Vagina (tissue), 2 donors: ENCODE results near the gene TNRC6C. TPM values are rescaled to one million over a fixed set of nuclear protein-coding genes. Genes with fewer than 3 reads are reported as not detected.
A peak's percentile ranks its signal among the peaks of the same experiment; 100 is the strongest.

Source experiments
- DNase-seq, 2 donors: peaks; one replicate each; pipeline ENCODE4 v3.0.0-alpha.2; 2017; ENCODE audit errors: extremely low spot score in 2 of 2
- H3K27ac ChIP-seq: fragments of 200-600 bp; sonication (generic); one replicate; pipeline ENCODE4 v1.5.1; 2019
- H3K27me3 ChIP-seq: fragments of 200-600 bp; sonication (generic); one replicate; pipeline ENCODE4 v1.5.1; 2019
- H3K36me3 ChIP-seq, 2 donors: fragments of 200-600 bp; sonication (generic); one replicate each; pipeline ENCODE4 v1.5.1; 2017 to 2019
- H3K4me1 ChIP-seq: fragments of 200-600 bp; sonication (generic); one replicate; pipeline ENCODE4 v1.5.1; 2019
- H3K4me3 ChIP-seq, 2 donors: fragments of 200-600 bp; sonication (generic); 1 replicate in 1 of 2; 2 replicates in 1 of 2; pipeline ENCODE4 v1.5.1; 2016 to 2019
- H3K9me3 ChIP-seq: fragments of 200-600 bp; sonication (generic); one replicate; pipeline ENCODE4 v1.5.1; 2019
- POLR2A ChIP-seq, 2 donors: fragments of 450-650 bp; IDR thresholded peaks; one replicate each; pipeline ENCODE4 v1.6.1; 2017; ENCODE audit warnings: antibody characterized with exemption in 2 of 2, mild to moderate bottlenecking in 2 of 2, moderate library complexity in 2 of 2
- POLR2AphosphoS5 ChIP-seq, 2 donors: sonication (generic); formaldehyde crosslinking; IDR thresholded peaks; one replicate each; pipeline ENCODE4 v1.9.0; 2017; ENCODE audit warnings: antibody characterized with exemption in 2 of 2, mild to moderate bottlenecking in 2 of 2, low read depth in 1 of 2; ENCODE audit not compliant: insufficient read depth in 1 of 2
- intact Hi-C: fragments of 100-400 bp; cut with DNase I; formaldehyde crosslinking; loops from one replicate; pipeline ENCODE4 v1.15.1; 2023
- total RNA-seq: library from RNA; depleted of rRNA; stranded (reverse); fragments of >200 nt; gene quantifications from one replicate; pipeline ENCODE4 v1.2.3, GENCODE V29; 2016
- TF ChIP-seq, protein P1 (sequence below), 3 experiments: fragments of 450-650 bp in 2 of 3; fragments of 200-600 bp in 1 of 3; sonication (generic) in 1 of 3; IDR thresholded peaks; one replicate each; pipeline ENCODE4 v1.5.1; 2017 to 2019; ENCODE audit warnings: antibody characterized with exemption in 3 of 3, mild to moderate bottlenecking in 2 of 3, moderate library complexity in 2 of 3

The TNRC6C gene
- total RNA-seq, 1 donor from 2014 or later, result 14.7 TPM

DNA sequence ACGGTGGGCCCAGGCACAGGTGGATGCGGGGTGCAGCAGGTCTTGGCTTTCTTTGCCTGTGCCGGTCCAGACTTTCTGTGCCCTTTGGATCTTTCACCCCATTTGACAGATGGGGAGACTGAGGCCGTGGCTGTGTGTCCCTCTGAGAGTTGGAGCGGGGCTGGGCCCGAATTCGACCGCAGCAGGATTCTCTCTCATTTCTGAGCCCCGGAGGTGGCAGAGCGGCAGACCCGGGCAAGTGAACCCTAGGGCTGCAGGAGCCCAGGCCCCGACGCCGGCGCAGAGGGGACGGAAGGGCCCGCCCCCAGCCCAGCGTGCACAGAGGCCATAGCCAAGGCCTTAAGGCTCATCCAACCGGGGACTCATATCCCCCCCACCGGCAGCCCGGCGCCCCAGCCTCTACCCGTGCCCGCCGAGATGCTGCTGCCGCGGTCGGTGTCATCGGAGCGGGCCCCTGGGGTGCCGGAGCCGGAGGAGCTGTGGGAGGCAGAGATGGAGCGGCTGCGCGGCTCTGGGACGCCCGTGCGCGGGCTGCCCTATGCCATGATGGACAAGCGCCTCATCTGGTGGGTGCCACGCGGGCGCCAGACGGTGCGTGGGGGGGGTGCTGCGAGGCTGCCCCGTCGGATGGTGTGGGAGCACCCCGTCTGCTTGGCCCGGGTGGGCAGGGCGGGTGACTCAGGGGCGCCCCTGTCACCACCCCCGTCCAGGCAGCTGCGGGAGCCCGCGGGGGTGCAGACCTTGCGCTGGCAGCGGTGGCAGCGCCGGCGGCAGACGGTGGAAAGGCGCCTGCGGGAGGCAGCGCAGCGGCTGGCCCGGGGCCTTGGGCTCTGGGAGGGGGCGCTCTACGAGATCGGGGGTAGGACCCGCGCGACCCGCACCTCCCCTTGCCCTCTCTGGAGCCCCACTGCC lies 172.9 kb downstream of the TNRC6C start:
- DNase-seq, result no peak
- Histone ChIP-seq H3K36me3 (no peaks in the 10 kb centered on the region), H3K27ac (peak overlapping the region; percentile 48), H3K4me1 (peaks cover 60% of the 10 kb centered on the region), H3K27me3 (no peaks in the 10 kb centered on the region), H3K9me3 (no peaks in the 10 kb centered on the region), H3K4me3 (peak overlapping the region; percentile 32 to 37)
- intact Hi-C loops, result no loop called here
- TF ChIP-seq POLR2A (IDR thresholded peaks at IDR 0.05) (no peak), POLR2AphosphoS5 (IDR thresholded peaks at IDR 0.05; ENCODE audit: insufficient read depth in 1 of 2, low read depth in 1 of 2) (no peak)
- TF ChIP-seq, protein P1, sequence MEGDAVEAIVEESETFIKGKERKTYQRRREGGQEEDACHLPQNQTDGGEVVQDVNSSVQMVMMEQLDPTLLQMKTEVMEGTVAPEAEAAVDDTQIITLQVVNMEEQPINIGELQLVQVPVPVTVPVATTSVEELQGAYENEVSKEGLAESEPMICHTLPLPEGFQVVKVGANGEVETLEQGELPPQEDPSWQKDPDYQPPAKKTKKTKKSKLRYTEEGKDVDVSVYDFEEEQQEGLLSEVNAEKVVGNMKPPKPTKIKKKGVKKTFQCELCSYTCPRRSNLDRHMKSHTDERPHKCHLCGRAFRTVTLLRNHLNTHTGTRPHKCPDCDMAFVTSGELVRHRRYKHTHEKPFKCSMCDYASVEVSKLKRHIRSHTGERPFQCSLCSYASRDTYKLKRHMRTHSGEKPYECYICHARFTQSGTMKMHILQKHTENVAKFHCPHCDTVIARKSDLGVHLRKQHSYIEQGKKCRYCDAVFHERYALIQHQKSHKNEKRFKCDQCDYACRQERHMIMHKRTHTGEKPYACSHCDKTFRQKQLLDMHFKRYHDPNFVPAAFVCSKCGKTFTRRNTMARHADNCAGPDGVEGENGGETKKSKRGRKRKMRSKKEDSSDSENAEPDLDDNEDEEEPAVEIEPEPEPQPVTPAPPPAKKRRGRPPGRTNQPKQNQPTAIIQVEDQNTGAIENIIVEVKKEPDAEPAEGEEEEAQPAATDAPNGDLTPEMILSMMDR (IDR thresholded peaks at IDR 0.05), result no peak

- DNase-seq, result no peak
- intact Hi-C loops, result no loop called here
- Histone ChIP-seq H3K36me3 (no peaks in the 10 kb centered on the region), H3K4me3 (peak overlapping the region; percentile 32 to 37), H3K27ac (peak overlapping the region; percentile 48), H3K4me1 (peaks cover 53% of the 10 kb centered on the region), H3K27me3 (no peaks in the 10 kb centered on the region), H3K9me3 (no peaks in the 10 kb centered on the region)
- TF ChIP-seq POLR2A (IDR thresholded peaks at IDR 0.05) (no peak), POLR2AphosphoS5 (IDR thresholded peaks at IDR 0.05; ENCODE audit: insufficient read depth in 1 of 2, low read depth in 1 of 2) (peak in 1 of 2 donors; percentile 63)
- TF ChIP-seq, protein P1 (IDR thresholded peaks at IDR 0.05), result no peak
These were observed 173.7 kb downstream of the TNRC6C start for GRCh38 chr17:78132084-78132676.

- intact Hi-C loops, result no loop called here
- no peaks in the 10 kb centered on the region for H3K27me3 ChIP-seq
- no peaks in the 10 kb centered on the region for H3K9me3 ChIP-seq
- no peaks in the 10 kb centered on the region for H3K36me3 ChIP-seq
- DNase-seq, result no peak
- TF ChIP-seq POLR2A (IDR thresholded peaks at IDR 0.05) (no peak), POLR2AphosphoS5 (IDR thresholded peaks at IDR 0.05; ENCODE audit: insufficient read depth in 1 of 2, low read depth in 1 of 2) (no peak)
- TF ChIP-seq, protein P1 (IDR thresholded peaks at IDR 0.05), result no peak
- no peak overlapping the region for H3K4me3 ChIP-seq
- peak overlapping the region; percentile 48 for H3K27ac ChIP-seq
- peaks cover 47% of the 10 kb centered on the region for H3K4me1 ChIP-seq
These were observed 174.3 kb downstream of the TNRC6C start for GRCh38 chr17:78132767-78133178.

GRCh38 chr17:78133179-78133951 lies 174.9 kb downstream of the TNRC6C start:
- Histone ChIP-seq H3K9me3 (no peaks in the 10 kb centered on the region), H3K36me3 (no peaks in the 10 kb centered on the region), H3K27me3 (no peaks in the 10 kb centered on the region), H3K27ac (no peak overlapping the region), H3K4me1 (peaks cover 41% of the 10 kb centered on the region), H3K4me3 (no peak overlapping the region)
- TF ChIP-seq POLR2AphosphoS5 (IDR thresholded peaks at IDR 0.05; ENCODE audit: insufficient read depth in 1 of 2, low read depth in 1 of 2) (no peak), POLR2A (IDR thresholded peaks at IDR 0.05) (no peak)
- TF ChIP-seq, protein P1 (IDR thresholded peaks at IDR 0.05), result no peak
- intact Hi-C loops, result no loop called here
- no peak for DNase-seq
